Measurements from ENCODE around the gene RAB17. TPM values are rescaled to one million over a fixed set of nuclear protein-coding genes. Genes with fewer than 3 reads are reported as not detected.

The RAB17 gene
- under 1 TPM in 1 of 3 donors, not detected in 2; 0.14 TPM for total RNA-seq

DNA sequence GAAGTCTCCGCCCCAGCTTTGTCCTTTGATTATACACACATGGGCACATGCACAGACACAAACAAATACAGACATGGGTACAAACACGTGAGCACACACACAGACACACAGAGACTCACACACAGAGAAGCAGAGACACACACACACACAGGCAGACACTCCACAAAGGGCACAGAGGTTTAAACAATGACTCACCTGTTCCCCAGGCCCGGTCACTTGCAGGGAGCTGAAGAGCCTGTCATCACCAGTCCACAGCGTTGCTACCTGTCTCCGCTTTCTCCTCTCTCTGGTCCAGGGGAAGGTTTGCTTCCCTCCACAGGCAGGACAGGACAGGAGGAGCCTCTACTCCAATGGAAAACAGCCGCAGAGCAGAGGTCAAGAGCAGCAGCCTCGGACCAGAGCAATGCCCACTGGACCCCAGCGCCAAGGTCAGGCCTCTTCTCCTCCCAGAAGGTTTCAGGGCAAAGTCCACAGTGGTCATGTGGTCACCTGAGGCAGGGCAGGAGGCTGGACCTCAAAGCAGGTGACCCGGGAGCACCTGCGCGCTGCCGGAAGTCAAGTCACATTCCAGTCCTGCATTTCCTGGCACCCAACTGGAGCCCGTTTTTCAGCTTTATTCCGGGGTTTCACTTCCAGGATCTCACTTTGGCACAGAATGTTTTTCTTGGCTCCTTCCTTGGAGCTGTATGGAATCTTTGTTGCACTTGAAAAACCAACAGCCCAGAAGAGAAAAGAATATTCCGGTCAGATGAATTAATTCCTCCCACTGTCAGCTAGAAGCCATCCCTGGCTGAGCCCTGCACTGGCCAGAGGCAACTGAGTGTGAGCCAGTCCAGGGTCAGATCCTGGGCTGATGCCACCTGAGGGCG is at the start of gene RAB17:
Gene RAB17, minus strand, starts transcription at position 463 of the 869 bp plus-strand sequence. CDS start 4,580 bp downstream, outside the sequence.
- Mint-ChIP-seq H3K4me1 (ENCODE audit: low read depth) (peaks cover 10% of the 10 kb centered on the region), H3K4me3 (no peak within 1 kb of the TSS), H3K27me3 (ENCODE audit: low read depth) (peaks cover 2% of the 10 kb centered on the region), H3K36me3 (ENCODE audit: insufficient read depth) (no peaks in the 10 kb centered on the region), H3K9me3 (no peaks in the 10 kb centered on the region)
- DNase-seq: no peak
- no peak for ATAC-seq

- H3K4me1 Mint-ChIP-seq (ENCODE audit: low read depth): peaks cover 5% of the 10 kb centered on the region
- peaks cover 3% of the 10 kb centered on the region for H3K27me3 Mint-ChIP-seq (ENCODE audit: low read depth)
- H3K4me3 Mint-ChIP-seq: no peak overlapping the region
- DNase-seq: no peak
- no peak for ATAC-seq
- peaks cover 2% of the 10 kb centered on the region for H3K36me3 Mint-ChIP-seq (ENCODE audit: insufficient read depth)
- H3K9me3 Mint-ChIP-seq: peaks cover 6% of the 10 kb centered on the region
Observed at GRCh38 chr2:237639836-237640220, 49.3 kb upstream of the RAB17 start.

- Mint-ChIP-seq H3K9me3 (peaks cover 8% of the 10 kb centered on the region), H3K4me3 (no peak overlapping the region)
- ATAC-seq: no peak
Observed at GRCh38 chr2:237639052-237639835, 48.7 kb upstream of the RAB17 start.

DNA sequence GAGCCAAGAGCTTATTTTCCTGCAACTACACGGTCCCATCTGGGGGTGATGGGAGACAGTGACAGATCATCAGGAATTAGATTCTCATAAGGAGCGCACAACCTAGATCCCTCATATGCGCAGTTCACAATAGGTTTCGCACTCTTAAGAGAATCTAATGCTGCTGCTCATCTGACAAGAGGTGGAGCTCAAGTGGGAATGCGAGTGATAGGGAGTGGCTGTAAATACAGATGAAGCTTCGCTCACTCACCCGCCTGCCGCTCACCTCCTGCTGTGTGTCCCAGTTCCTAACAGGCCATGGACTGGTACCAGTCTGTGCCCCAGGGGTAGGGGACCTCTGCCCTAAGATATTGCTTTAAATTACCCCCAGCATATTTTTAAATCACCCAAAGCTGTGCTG is 47.6 kb upstream of the RAB17 start:
- DNase-seq: no peak
- Mint-ChIP-seq H3K9me3 (peaks cover 8% of the 10 kb centered on the region), H3K4me3 (no peak overlapping the region), H3K36me3 (ENCODE audit: insufficient read depth) (peaks cover 4% of the 10 kb centered on the region), H3K4me1 (ENCODE audit: low read depth) (peaks cover 5% of the 10 kb centered on the region), H3K27me3 (ENCODE audit: low read depth) (peaks cover 2% of the 10 kb centered on the region)
- no peak for ATAC-seq

More at GRCh38 chr2:237639052-237639835, 48.7 kb upstream of the RAB17 start:
- H3K36me3 Mint-ChIP-seq (ENCODE audit: insufficient read depth): peaks cover 4% of the 10 kb centered on the region
- peaks cover 5% of the 10 kb centered on the region for H3K4me1 Mint-ChIP-seq (ENCODE audit: low read depth)
- peaks cover 3% of the 10 kb centered on the region for H3K27me3 Mint-ChIP-seq (ENCODE audit: low read depth)
- DNase-seq: no peak

- H3K27me3 Mint-ChIP-seq (ENCODE audit: low read depth): peaks cover 6% of the 10 kb centered on the region
- H3K36me3 Mint-ChIP-seq (ENCODE audit: insufficient read depth): peaks cover 4% of the 10 kb centered on the region
- no peak for ATAC-seq
- peaks cover 5% of the 10 kb centered on the region for H3K4me1 Mint-ChIP-seq (ENCODE audit: low read depth)
- no peak for DNase-seq
- H3K4me3 Mint-ChIP-seq: no peak overlapping the region
- H3K9me3 Mint-ChIP-seq: peaks cover 8% of the 10 kb centered on the region
Observed at GRCh38 chr2:237637429-237638135, 47.0 kb upstream of the RAB17 start.

GRCh38 chr2:237636578-237636977 is 46.0 kb upstream of the RAB17 start:
- peaks cover 4% of the 10 kb centered on the region for H3K36me3 Mint-ChIP-seq (ENCODE audit: insufficient read depth)
- H3K9me3 Mint-ChIP-seq: peaks cover 8% of the 10 kb centered on the region
- H3K27me3 Mint-ChIP-seq (ENCODE audit: low read depth): peaks cover 7% of the 10 kb centered on the region
- no peak overlapping the region for H3K4me3 Mint-ChIP-seq
- H3K4me1 Mint-ChIP-seq (ENCODE audit: low read depth): peaks cover 5% of the 10 kb centered on the region
- ATAC-seq (no peak), DNase-seq (no peak)

- Mint-ChIP-seq H3K27me3 (ENCODE audit: low read depth) (peaks cover 24% of the 10 kb centered on the region), H3K9me3 (peaks cover 8% of the 10 kb centered on the region), H3K4me1 (ENCODE audit: low read depth) (peaks cover 21% of the 10 kb centered on the region), H3K4me3 (no peak overlapping the region), H3K36me3 (ENCODE audit: insufficient read depth) (peaks cover 4% of the 10 kb centered on the region)
- ATAC-seq: no peak
- no peak for DNase-seq
Observed at GRCh38 chr2:237633061-237633561, 42.6 kb upstream of the RAB17 start.

GRCh38 chr2:237631801-237632585 is 41.5 kb upstream of the RAB17 start:
- Mint-ChIP-seq H3K36me3 (ENCODE audit: insufficient read depth) (peaks cover 4% of the 10 kb centered on the region), H3K4me3 (no peak overlapping the region), H3K4me1 (ENCODE audit: low read depth) (peaks cover 23% of the 10 kb centered on the region), H3K27me3 (ENCODE audit: low read depth) (peaks cover 26% of the 10 kb centered on the region), H3K9me3 (peaks cover 8% of the 10 kb centered on the region)
- no peak for ATAC-seq
- DNase-seq: no peak

DNA sequence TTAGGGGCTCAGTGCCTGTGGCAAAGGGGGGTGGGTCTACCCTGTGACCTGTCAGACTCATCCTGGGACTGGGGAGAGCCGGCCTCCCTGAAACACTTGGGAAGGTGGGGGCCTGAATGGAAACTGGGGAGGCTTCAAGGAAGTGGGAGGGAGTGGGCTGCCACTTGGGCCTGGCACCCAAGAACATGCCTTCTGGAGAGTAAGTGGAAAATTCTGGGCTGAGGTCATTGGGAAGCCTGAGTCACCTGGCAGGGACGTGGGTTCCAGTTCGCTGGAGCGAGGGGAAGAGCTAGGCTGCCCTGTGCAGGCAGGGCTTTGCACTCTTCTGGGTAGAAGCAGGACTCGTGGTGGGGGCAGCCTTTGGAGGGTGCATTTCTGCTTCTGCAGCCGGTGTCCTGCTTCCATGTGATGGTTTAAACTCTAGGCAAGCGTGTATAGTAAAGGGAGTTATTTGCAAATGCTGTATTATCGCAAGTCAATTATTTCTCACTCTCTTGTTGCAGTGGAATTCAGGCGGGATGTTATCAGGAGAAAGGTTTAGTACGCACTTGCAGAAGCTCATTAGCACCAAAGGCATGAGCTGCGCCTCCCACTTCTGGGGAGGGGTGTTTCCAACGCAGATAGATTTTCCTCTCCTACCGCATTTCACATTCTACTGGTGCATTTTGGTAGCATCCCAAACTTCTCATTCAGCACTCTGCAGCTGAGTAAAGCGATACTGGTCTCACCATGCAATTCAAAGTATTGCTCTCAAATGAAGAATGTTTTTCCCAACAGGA is 40.7 kb upstream of the RAB17 start:
- Mint-ChIP-seq H3K4me1 (ENCODE audit: low read depth) (peaks cover 23% of the 10 kb centered on the region), H3K36me3 (ENCODE audit: insufficient read depth) (peaks cover 4% of the 10 kb centered on the region), H3K27me3 (ENCODE audit: low read depth) (peaks cover 32% of the 10 kb centered on the region), H3K4me3 (no peak overlapping the region), H3K9me3 (peaks cover 5% of the 10 kb centered on the region)
- no peak for ATAC-seq
- no peak for DNase-seq

DNA sequence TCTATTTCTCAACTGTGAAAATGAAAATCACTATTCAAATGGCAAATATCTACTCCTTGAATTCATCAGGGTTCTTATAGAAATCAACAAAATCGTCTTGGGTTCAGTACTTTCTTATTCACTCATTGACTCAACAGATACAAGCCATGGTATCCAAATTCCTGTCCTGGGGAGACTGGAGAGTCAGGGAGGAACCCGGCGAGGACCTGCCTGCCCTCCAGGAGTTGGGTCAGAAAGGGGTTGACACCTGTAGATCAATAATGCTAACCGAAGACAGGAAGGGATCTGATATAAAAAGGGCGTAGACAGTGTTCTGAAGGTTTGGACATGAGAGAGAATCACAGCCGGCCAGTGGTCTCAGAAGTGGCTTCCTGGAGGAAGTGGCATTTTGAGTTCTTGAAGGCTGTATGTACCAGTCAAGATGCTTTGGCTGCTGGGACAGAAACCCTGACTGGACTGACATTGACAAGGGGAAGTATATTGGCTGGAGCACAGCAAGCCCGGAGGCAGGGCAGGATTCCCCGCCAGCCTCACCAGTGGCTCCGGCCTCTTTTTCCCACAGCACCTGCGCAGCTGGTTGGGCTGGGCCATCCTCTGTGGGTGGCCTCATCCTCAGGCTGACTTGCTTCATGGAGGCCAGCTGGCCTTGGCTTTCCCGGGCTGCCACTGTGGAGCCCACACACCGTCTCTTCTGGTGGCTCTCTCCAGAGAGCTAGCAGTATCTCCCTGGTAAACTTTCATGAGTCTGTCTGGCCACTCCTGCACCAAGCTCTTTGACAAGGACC is 39.9 kb upstream of the RAB17 start:
- Mint-ChIP-seq H3K36me3 (ENCODE audit: insufficient read depth) (peaks cover 4% of the 10 kb centered on the region), H3K4me3 (no peak overlapping the region), H3K27me3 (ENCODE audit: low read depth) (peaks cover 36% of the 10 kb centered on the region), H3K4me1 (ENCODE audit: low read depth) (peaks cover 23% of the 10 kb centered on the region), H3K9me3 (peaks cover 5% of the 10 kb centered on the region)
- DNase-seq: no peak
- ATAC-seq: no peak

DNA sequence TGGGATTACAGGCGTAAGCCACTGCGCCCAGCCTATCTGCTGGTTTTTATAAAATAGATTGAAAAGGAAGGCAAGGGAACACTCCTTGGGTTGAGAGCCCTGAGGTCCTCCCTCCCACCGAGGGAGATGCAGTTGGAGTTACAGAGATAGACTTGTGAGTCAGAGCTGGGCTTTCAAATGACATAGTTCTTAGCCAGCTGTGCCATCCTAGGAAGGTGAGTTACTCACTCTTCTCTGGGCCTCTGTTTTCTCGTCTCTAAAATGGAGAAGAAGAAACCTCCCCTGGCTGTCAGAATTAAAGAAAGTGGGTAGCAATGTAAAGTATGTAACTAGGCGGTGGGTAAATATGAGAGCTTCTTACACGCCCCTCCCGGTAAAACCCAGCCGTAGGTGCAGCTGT is 39.2 kb upstream of the RAB17 start:
- Mint-ChIP-seq H3K4me3 (no peak overlapping the region), H3K27me3 (ENCODE audit: low read depth) (peaks cover 35% of the 10 kb centered on the region), H3K9me3 (peaks cover 1% of the 10 kb centered on the region), H3K4me1 (ENCODE audit: low read depth) (peaks cover 23% of the 10 kb centered on the region), H3K36me3 (ENCODE audit: insufficient read depth) (peaks cover 2% of the 10 kb centered on the region)
- DNase-seq (no peak), ATAC-seq (no peak)

- no peak for DNase-seq
- Mint-ChIP-seq H3K9me3 (no peaks in the 10 kb centered on the region), H3K36me3 (ENCODE audit: insufficient read depth) (no peaks in the 10 kb centered on the region), H3K4me1 (ENCODE audit: low read depth) (peaks cover 23% of the 10 kb centered on the region), H3K4me3 (no peak overlapping the region), H3K27me3 (ENCODE audit: low read depth) (peaks cover 35% of the 10 kb centered on the region)
- no peak for ATAC-seq
Observed at GRCh38 chr2:237629188-237629534, 38.6 kb upstream of the RAB17 start.
